KMS-11 (cell line): ENCODE data around the gene CCNB3.

Experiments
- H2AFZ ChIP-seq: fragments of 200-600 bp; sonication (generic); 2 replicates; pipeline ENCODE4 v1.6.1; 2016; ENCODE audit warnings: antibody characterized with exemption, mixed run types, low read depth
- H3K27ac ChIP-seq: fragments of 200-600 bp; sonication (generic); 2 replicates; pipeline ENCODE4 v1.6.1; 2016; ENCODE audit warnings: mild to moderate bottlenecking, mixed run types
- H3K27me3 ChIP-seq: fragments of 200-600 bp; sonication (generic); 2 replicates; pipeline ENCODE4 v1.6.1; 2017; ENCODE audit warnings: mild to moderate bottlenecking, low read depth, mixed run types, moderate library complexity; ENCODE audit not compliant: insufficient read depth
- H3K36me3 ChIP-seq: fragments of 200-600 bp; sonication (generic); 2 replicates; pipeline ENCODE4 v1.6.1; 2017; ENCODE audit warnings: mild to moderate bottlenecking, mixed run types; ENCODE audit not compliant: insufficient read depth
- H3K4me1 ChIP-seq: fragments of 200-600 bp; sonication (generic); 2 replicates; pipeline ENCODE4 v1.6.1; 2016; ENCODE audit warnings: mild to moderate bottlenecking, low read depth, mixed run types; ENCODE audit not compliant: poor library complexity, severe bottlenecking
- H3K4me2 ChIP-seq: fragments of 200-600 bp; sonication (generic); 2 replicates; pipeline ENCODE4 v1.7.0; 2016; ENCODE audit warnings: mild to moderate bottlenecking, mixed run types
- H3K4me3 ChIP-seq: fragments of 200-600 bp; sonication (generic); IDR thresholded peaks from 2 replicates; pipeline ENCODE4 v1.6.1; 2017; ENCODE audit warnings: low read depth, low read length, mixed read lengths; ENCODE audit not compliant: insufficient read depth
- H3K79me2 ChIP-seq: fragments of 200-600 bp; sonication (generic); 2 replicates; pipeline ENCODE4 v1.6.1; 2016; ENCODE audit warnings: low read depth, mixed run types; ENCODE audit not compliant: insufficient read depth
- H3K9ac ChIP-seq: fragments of 200-600 bp; sonication (generic); 2 replicates; pipeline ENCODE4 v1.6.1; 2016; ENCODE audit warnings: mild to moderate bottlenecking, mixed run types
- H4K20me1 ChIP-seq: fragments of 200-600 bp; sonication (generic); 2 replicates; pipeline ENCODE4 v1.6.1; 2016; ENCODE audit warnings: mild to moderate bottlenecking, mixed run types; ENCODE audit not compliant: insufficient read depth
- TF ChIP-seq, protein P1 (sequence below): fragments of 200-600 bp; sonication (generic); conservative IDR thresholded peaks from 2 replicates; pipeline ENCODE4 v1.6.1; 2017; ENCODE audit warnings: low read depth, mild to moderate bottlenecking, antibody characterized with exemption, low read length, moderate library complexity, mixed read lengths

The CCNB3 gene

DNA sequence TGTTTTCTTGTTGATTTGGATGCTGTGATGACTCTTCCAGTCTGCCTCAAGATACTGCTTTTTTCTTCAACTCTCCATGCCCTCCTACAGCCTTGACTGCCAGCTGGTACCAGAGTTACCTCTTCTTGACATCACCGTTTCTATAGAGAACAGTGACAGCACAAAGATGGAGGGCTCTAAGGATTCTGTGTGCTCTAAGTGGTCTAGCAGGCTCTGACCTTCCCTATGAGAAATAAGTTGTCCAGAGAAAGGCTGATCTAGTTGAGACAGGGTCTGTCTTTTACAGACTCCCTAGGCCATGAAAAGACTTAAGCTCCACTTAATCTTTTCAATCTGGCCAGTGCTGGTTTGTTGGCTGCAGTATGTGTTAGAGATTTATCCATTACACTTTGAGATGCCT lies 3.7 kb upstream of the CCNB3 start, which contains the start of gene AKAP4:
TSS of gene AKAP4 (minus strand) at position 101 of the 400 bp plus-strand sequence. CDS start 118 bp downstream, outside the sequence.
- Histone ChIP-seq H3K4me1 (peaks cover 6% of the 10 kb centered on the region), H3K79me2 (no peaks in the 10 kb centered on the region), H4K20me1 (no peaks in the 10 kb centered on the region), H3K27me3 (no peaks in the 10 kb centered on the region), H3K4me2 (no peak within 1 kb of the TSS), H2AFZ (no peak within 1 kb of the TSS), H3K27ac (no peak within 1 kb of the TSS), H3K9ac (no peak within 1 kb of the TSS), H3K36me3 (no peaks in the 10 kb centered on the region), H3K4me3 (no peak within 1 kb of the TSS)
- TF ChIP-seq, protein P1, sequence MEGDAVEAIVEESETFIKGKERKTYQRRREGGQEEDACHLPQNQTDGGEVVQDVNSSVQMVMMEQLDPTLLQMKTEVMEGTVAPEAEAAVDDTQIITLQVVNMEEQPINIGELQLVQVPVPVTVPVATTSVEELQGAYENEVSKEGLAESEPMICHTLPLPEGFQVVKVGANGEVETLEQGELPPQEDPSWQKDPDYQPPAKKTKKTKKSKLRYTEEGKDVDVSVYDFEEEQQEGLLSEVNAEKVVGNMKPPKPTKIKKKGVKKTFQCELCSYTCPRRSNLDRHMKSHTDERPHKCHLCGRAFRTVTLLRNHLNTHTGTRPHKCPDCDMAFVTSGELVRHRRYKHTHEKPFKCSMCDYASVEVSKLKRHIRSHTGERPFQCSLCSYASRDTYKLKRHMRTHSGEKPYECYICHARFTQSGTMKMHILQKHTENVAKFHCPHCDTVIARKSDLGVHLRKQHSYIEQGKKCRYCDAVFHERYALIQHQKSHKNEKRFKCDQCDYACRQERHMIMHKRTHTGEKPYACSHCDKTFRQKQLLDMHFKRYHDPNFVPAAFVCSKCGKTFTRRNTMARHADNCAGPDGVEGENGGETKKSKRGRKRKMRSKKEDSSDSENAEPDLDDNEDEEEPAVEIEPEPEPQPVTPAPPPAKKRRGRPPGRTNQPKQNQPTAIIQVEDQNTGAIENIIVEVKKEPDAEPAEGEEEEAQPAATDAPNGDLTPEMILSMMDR = no peak

DNA sequence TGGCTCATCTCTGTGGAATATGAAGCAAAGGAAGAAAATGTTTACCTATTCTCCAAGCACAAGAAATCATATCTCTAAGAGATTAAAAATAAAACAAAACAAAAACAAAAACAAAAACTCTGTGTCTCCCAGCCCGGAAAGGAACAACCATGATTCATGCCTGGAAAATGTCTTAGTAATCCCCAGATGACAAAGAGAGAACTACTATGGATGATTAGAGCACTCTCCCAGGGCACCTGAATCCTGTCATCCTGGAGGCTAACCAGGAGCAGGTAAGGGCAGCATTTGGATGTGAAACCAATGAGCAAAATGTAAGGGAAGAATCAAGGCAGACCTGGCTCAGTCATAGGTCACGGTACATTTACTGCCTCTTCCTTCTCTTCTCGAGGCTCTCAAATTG lies 2.0 kb upstream of the CCNB3 start:
- H3K27ac ChIP-seq = no peak overlapping the region
- H3K4me2 ChIP-seq = no peak overlapping the region
- H3K4me1 ChIP-seq = peaks cover 6% of the 10 kb centered on the region
- H3K4me3 ChIP-seq = no peak overlapping the region
- H3K9ac ChIP-seq = no peak overlapping the region
- no peak overlapping the region for H2AFZ ChIP-seq
- no peaks in the 10 kb centered on the region for H4K20me1 ChIP-seq
- H3K36me3 ChIP-seq = no peaks in the 10 kb centered on the region
- TF ChIP-seq, protein P1 = no peak
- H3K79me2 ChIP-seq = no peaks in the 10 kb centered on the region
- H3K27me3 ChIP-seq = no peaks in the 10 kb centered on the region

GRCh38 chrX:50206753-50207152 lies 2.2 kb downstream of the CCNB3 start:
- Histone ChIP-seq H2AFZ (no peak overlapping the region), H3K9ac (no peak overlapping the region), H4K20me1 (no peaks in the 10 kb centered on the region), H3K36me3 (no peaks in the 10 kb centered on the region), H3K27me3 (no peaks in the 10 kb centered on the region), H3K4me2 (no peak overlapping the region), H3K27ac (no peak overlapping the region), H3K4me1 (peaks cover 6% of the 10 kb centered on the region), H3K79me2 (no peaks in the 10 kb centered on the region), H3K4me3 (no peak overlapping the region)
- TF ChIP-seq, protein P1 = no peak

GRCh38 chrX:50211510-50211909 lies 6.9 kb downstream of the CCNB3 start:
- no peaks in the 10 kb centered on the region for H3K36me3 ChIP-seq
- no peak overlapping the region for H3K4me3 ChIP-seq
- H3K4me1 ChIP-seq = no peaks in the 10 kb centered on the region
- H3K27ac ChIP-seq = no peak overlapping the region
- H3K4me2 ChIP-seq = no peak overlapping the region
- no peaks in the 10 kb centered on the region for H4K20me1 ChIP-seq
- no peaks in the 10 kb centered on the region for H3K79me2 ChIP-seq
- no peaks in the 10 kb centered on the region for H3K27me3 ChIP-seq
- TF ChIP-seq, protein P1 = no peak
- no peak overlapping the region for H3K9ac ChIP-seq
- no peak overlapping the region for H2AFZ ChIP-seq
